HCT116 (cell line): ENCODE results near the gene P2RX1. TPM values are rescaled to one million over a fixed set of nuclear protein-coding genes. Genes with fewer than 3 reads are reported as not detected.

ENCODE experiments used
- ATAC-seq: fragments of 200-7000 bp; cut with Tn5 transposase; 2 replicates; pipeline ENCODE4 v1.9.1; 2020; ENCODE audit warnings: mild to moderate bottlenecking, moderate library complexity
- BruUV-seq: library from RNA; stranded (reverse); fragments of 400-500 nt; replicated peaks from 2 replicates; lab custom pipeline; 2021; lab: Mats Ljungman, UMichigan
- CTCF ChIA-PET: fragments of 300-600 bp; sonication (Branson Sonifier 250); formaldehyde crosslinking; loops from one replicate; lab custom pipeline; 2021; ENCODE audit warnings: antibody characterized with exemption; lab: Charles Lee
- POLR2A ChIA-PET: fragments of 300-600, 350-600 bp; sonication (Branson Sonifier 250); formaldehyde crosslinking; loops from one replicate; lab custom pipeline; 2021; ENCODE audit warnings: antibody characterized with exemption; lab: Charles Lee
- RAD21 ChIA-PET, 2 experiments: fragments of 300-600 bp; sonication (Branson Sonifier 250); formaldehyde crosslinking; loops; one replicate each; lab custom pipeline; 2023; ENCODE audit warnings: low total read pairs in 2 of 2; ENCODE audit not compliant: uncharacterized antibody in 2 of 2, unreplicated experiment in 2 of 2, low non-redundant PET in 1 of 2; lab: Charles Lee
- DNase-seq: peaks from one replicate; pipeline ENCODE4 v3.0.0-alpha.2; 2010; ENCODE audit warnings: low read depth, low spot score
- H2AFZ ChIP-seq: fragments of 200-600 bp; shearing (Covaris generic), sonication (generic); 2 replicates; pipeline ENCODE4 v1.6.1; 2017; ENCODE audit warnings: low read depth, mixed run types, mixed read lengths, antibody characterized with exemption, low read length; ENCODE audit not compliant: poor library complexity, severe bottlenecking
- H3K27ac ChIP-seq: 2 replicates; pipeline ENCODE4 v1.5.1; 2012; ENCODE audit warnings: low read depth, low read length
- H3K27me3 ChIP-seq: fragments of 200-600 bp; sonication (generic); 2 replicates; pipeline ENCODE4 v1.6.1; 2016; ENCODE audit warnings: mixed run types, low read length, mixed read lengths; ENCODE audit not compliant: insufficient read depth
- H3K36me3 ChIP-seq, 2 experiments: fragments of 200-500 bp in 1 of 2; fragments of 200-600 bp in 1 of 2; sonication (Bioruptor generic) in 1 of 2; sonication (generic) in 1 of 2; 2 replicates each; pipeline versions ENCODE4 v1.5.1 to v1.6.1; 2014 to 2016; ENCODE audit warnings: low read length in 2 of 2, inconsistent platforms in 1 of 2, mixed read lengths in 1 of 2, mixed run types in 1 of 2; ENCODE audit not compliant: insufficient read depth in 2 of 2, control insufficient read depth in 1 of 2
- H3K4me1 ChIP-seq, 2 experiments: fragments of 200-600 bp in 1 of 2; sonication (generic) in 1 of 2; 2 replicates each; pipeline versions ENCODE4 v1.5.1 to v1.6.1; 2012 to 2017; ENCODE audit warnings: low read length in 2 of 2, inconsistent platforms in 1 of 2, mild to moderate bottlenecking in 1 of 2, mixed read lengths in 1 of 2, mixed run types in 1 of 2, moderate library complexity in 1 of 2; ENCODE audit not compliant: insufficient read depth in 2 of 2, control insufficient read depth in 1 of 2
- H3K4me2 ChIP-seq: fragments of 200-600 bp; sonication (generic); 2 replicates; pipeline ENCODE4 v1.6.1; 2017; ENCODE audit warnings: mixed run types, low read length, mixed read lengths
- H3K4me3 ChIP-seq, 2 experiments: fragments of 200-600 bp in 1 of 2; sonication (generic) in 1 of 2; replicated peaks in 1 of 2; 2 replicates each; pipeline ENCODE4 v1.5.1; 2011 to 2016; ENCODE audit warnings: low read length in 2 of 2, control low read depth in 1 of 2, low read depth in 1 of 2, mild to moderate bottlenecking in 1 of 2, mixed read lengths in 1 of 2, mixed run types in 1 of 2
- H3K79me2 ChIP-seq: fragments of 200-600 bp; sonication (generic); 2 replicates; pipeline ENCODE4 v1.6.1; 2017; ENCODE audit warnings: mild to moderate bottlenecking, mixed run types, low read length, moderate library complexity, mixed read lengths; ENCODE audit not compliant: insufficient read depth
- H3K9ac ChIP-seq: fragments of 200-600 bp; sonication (generic); 2 replicates; pipeline ENCODE4 v1.6.1; 2016; ENCODE audit warnings: low read length, mixed read lengths
- H3K9me2 ChIP-seq: fragments of 200-600 bp; sonication (generic), shearing (Covaris generic); 2 replicates; pipeline ENCODE4 v1.6.1; 2017; ENCODE audit warnings: mixed run types, mild to moderate bottlenecking, moderate library complexity; ENCODE audit not compliant: insufficient read depth
- H3K9me3 ChIP-seq, 2 experiments: fragments of 200-500 bp in 1 of 2; fragments of 200-600 bp in 1 of 2; sonication (Bioruptor generic) in 1 of 2; sonication (generic) in 1 of 2; 2 replicates each; pipeline ENCODE4 v1.6.1; 2014 to 2017; ENCODE audit warnings: low read length in 2 of 2, mixed read lengths in 2 of 2, inconsistent platforms in 1 of 2, low read depth in 1 of 2, mild to moderate bottlenecking in 1 of 2, mixed run types in 1 of 2, moderate library complexity in 1 of 2; ENCODE audit not compliant: control insufficient read depth in 1 of 2, insufficient read depth in 1 of 2
- H4K20me1 ChIP-seq: fragments of 200-600 bp; sonication (generic), shearing (Covaris generic); 2 replicates; pipeline ENCODE4 v1.6.1; 2017; ENCODE audit warnings: mixed run types, mild to moderate bottlenecking, moderate library complexity; ENCODE audit not compliant: insufficient read depth
- CBX3 ChIP-seq: IDR thresholded peaks from 2 replicates; pipeline ENCODE4 v1.6.1; 2012; ENCODE audit warnings: low read depth
- CEBPB ChIP-seq: IDR thresholded peaks from 2 replicates; pipeline ENCODE4 v1.6.1; 2012; ENCODE audit warnings: low read depth
- ELF1 ChIP-seq: IDR thresholded peaks from 2 replicates; pipeline ENCODE4 v1.6.1; 2012; ENCODE audit warnings: low read depth, borderline replicate concordance
- EZH2 ChIP-seq: fragments of 200-600 bp; sonication (generic); IDR thresholded peaks from 2 replicates; pipeline ENCODE4 v1.6.1; 2017; ENCODE audit warnings: antibody characterized with exemption, mixed run types
- EZH2phosphoT487 ChIP-seq: fragments of 200-600 bp; IDR thresholded peaks from 2 replicates; pipeline ENCODE4 v1.6.1; 2018; ENCODE audit warnings: antibody characterized with exemption, borderline replicate concordance
- FOSL1 ChIP-seq: IDR thresholded peaks from 2 replicates; pipeline ENCODE4 v1.6.1; 2012; ENCODE audit warnings: low read depth
- JUND ChIP-seq: IDR thresholded peaks from 2 replicates; pipeline ENCODE4 v1.6.1; 2012
- POLR2A ChIP-seq: IDR thresholded peaks from 2 replicates; pipeline ENCODE4 v1.7.0; 2011; ENCODE audit warnings: borderline replicate concordance; ENCODE audit not compliant: insufficient read depth, insufficient read length; ENCODE audit errors: extremely low read depth
- POLR2AphosphoS5 ChIP-seq: IDR thresholded peaks from 2 replicates; pipeline ENCODE4 v1.6.1; 2011; ENCODE audit warnings: mild to moderate bottlenecking, low read depth, low read length, moderate library complexity
- RAD21 ChIP-seq: IDR thresholded peaks from 2 replicates; pipeline ENCODE4 v1.6.1; 2012; ENCODE audit warnings: low read depth, mild to moderate bottlenecking
- SIN3A ChIP-seq: IDR thresholded peaks from 2 replicates; pipeline ENCODE4 v1.6.1; 2012; ENCODE audit warnings: low read depth
- SP1 ChIP-seq: IDR thresholded peaks from 2 replicates; pipeline ENCODE4 v1.6.1; 2012; ENCODE audit warnings: low read depth
- SRF ChIP-seq: IDR thresholded peaks from 2 replicates; pipeline ENCODE4 v1.6.1; 2012; ENCODE audit warnings: low read depth
- TCF7L2 ChIP-seq: IDR thresholded peaks from 2 replicates; pipeline ENCODE4 v1.7.0; 2011; ENCODE audit warnings: borderline replicate concordance, inconsistent platforms; ENCODE audit not compliant: insufficient read depth, insufficient read length; ENCODE audit errors: extremely low read depth
- ZNF274 ChIP-seq: fragments of 200-500 bp; sonication (Bioruptor generic); IDR thresholded peaks from 2 replicates; pipeline ENCODE4 v1.6.1; 2014; ENCODE audit warnings: mild to moderate bottlenecking, low read depth, low read length, inconsistent platforms
- intact Hi-C: fragments of 100-400 bp; cut with micrococcal nuclease; formaldehyde crosslinking; loops from 2 replicates; pipeline ENCODE4 v1.10.0; 2022
- total RNA-seq: library from RNA; stranded (reverse); gene quantifications from one replicate; pipeline ENCODE4 v1.2.1, GENCODE V29; 2021; ENCODE audit not compliant: unreplicated experiment
- TF ChIP-seq, protein P1 (sequence below), 3 experiments: fragments of 200-600 bp in 1 of 3; sonication (generic) in 1 of 3; IDR thresholded peaks in 2 of 3; conservative IDR thresholded peaks in 1 of 3; 2 replicates each; pipeline ENCODE4 v1.5.1; 2012 to 2017; ENCODE audit warnings: low read depth in 2 of 3, low read length in 2 of 3, antibody characterized with exemption in 1 of 3, borderline replicate concordance in 1 of 3, control low read depth in 1 of 3, mild to moderate bottlenecking in 1 of 3, mixed read lengths in 1 of 3, mixed run types in 1 of 3, moderate library complexity in 1 of 3; ENCODE audit not compliant: insufficient read depth in 1 of 3
- TF ChIP-seq, protein P2 (sequence below): IDR thresholded peaks from 2 replicates; pipeline ENCODE4 v1.6.1; 2011; ENCODE audit warnings: mild to moderate bottlenecking, low read length, moderate library complexity; ENCODE audit not compliant: insufficient replicate concordance; ENCODE audit errors: extremely low read depth
- TF ChIP-seq, protein P3 (sequence below): IDR thresholded peaks from 2 replicates; pipeline ENCODE4 v1.6.1; 2012

The P2RX1 gene
- total RNA-seq, 1 experiment from 2014 or later, result not detected

DNA sequence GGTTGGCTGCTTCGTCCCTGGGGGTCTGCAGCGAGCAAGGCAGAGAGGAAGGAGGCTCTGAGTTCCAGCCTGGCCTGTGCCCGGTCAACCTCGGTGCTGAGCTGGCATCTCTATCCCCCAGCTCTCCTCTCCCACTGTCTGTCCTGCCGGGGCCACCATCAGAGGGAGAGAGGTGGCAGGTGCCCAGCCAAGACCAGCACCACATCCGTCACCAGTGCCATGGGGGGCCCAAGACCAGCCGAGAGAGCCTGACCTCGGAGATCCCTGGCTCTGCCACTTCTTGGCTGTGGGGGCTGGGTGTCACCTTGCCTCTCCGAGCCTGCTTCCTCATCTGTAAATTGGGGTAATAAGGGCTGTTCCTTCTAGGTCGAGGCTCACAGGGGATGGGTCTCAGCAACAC, 560 bp upstream of the P2RX1 start:
- Histone ChIP-seq H3K4me3 (no peak overlapping the region), H3K79me2 (no peaks in the 10 kb centered on the region), H3K9me2 (no peaks in the 10 kb centered on the region), H4K20me1 (no peaks in the 10 kb centered on the region), H3K4me2 (no peak overlapping the region), H3K27ac (no peak overlapping the region), H3K9ac (no peak overlapping the region), H3K9me3 (no peaks in the 10 kb centered on the region)
- no peak for ATAC-seq
- BruUV-seq, result no TSS peak
- intact Hi-C loops, result no loop called here
- RAD21 ChIA-PET, result no interaction called here
- TF ChIP-seq RAD21, result no peak
- no peak for TF ChIP-seq ZNF274
- no peak for TF ChIP-seq JUND
- TF ChIP-seq, all 23 proteins: peak for 0
- no peak for DNase-seq
- ChIA-PET POLR2A (no interaction called here), CTCF (interaction anchor here (1.0 kb wide), 1 partner anchor 179 kb away, joined by 3 read pairs; no protein-coding TSS in a partner anchor)
- Histone ChIP-seq H2AFZ (no peak overlapping the region), H3K27me3 (no peaks in the 10 kb centered on the region), H3K36me3 (no peaks in the 10 kb centered on the region), H3K4me1 (peaks cover 0 to 8% of the 10 kb centered on the region in 2 experiments; a peak in 2 of 4 replicates)

DNA sequence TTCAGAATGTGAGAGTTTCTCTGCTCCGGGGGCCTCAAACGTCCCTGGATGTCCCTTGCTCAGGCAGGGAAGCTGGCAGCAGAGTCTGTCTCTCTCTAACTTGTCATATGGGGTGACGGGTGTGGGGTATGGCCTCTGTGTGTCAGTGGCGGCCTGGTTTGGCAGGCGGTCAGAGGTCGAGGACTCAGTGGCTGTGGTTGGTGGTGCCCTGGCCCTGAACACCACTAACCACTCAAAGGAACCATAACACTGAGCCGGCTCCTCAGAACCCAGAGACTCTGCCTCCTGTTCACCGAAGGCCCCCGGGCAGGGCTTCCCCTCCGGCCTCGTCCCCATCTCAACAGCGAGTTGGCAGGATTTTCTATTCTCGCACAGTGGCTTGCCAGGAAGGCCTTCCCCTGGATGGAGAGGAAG, 677 bp downstream of the P2RX1 start:
- Histone ChIP-seq H3K79me2 (no peaks in the 10 kb centered on the region), H3K9me2 (no peaks in the 10 kb centered on the region), H4K20me1 (no peaks in the 10 kb centered on the region), H3K4me3 (no peak overlapping the region), H3K4me2 (no peak overlapping the region), H3K27ac (no peak overlapping the region), H3K27me3 (no peaks in the 10 kb centered on the region), H3K36me3 (no peaks in the 10 kb centered on the region), H3K9ac (no peak overlapping the region), H3K9me3 (no peaks in the 10 kb centered on the region), H3K4me1 (peaks cover 0 to 8% of the 10 kb centered on the region in 2 experiments; a peak in 2 of 4 replicates), H2AFZ (no peak overlapping the region)
- BruUV-seq, result no TSS peak
- RAD21 ChIA-PET, result no interaction called here
- CTCF ChIA-PET, result interaction anchor here (1.0 kb wide), 1 partner anchor 178 kb away, joined by 3 read pairs; no protein-coding TSS in a partner anchor
- intact Hi-C loops, result loop anchor here (2.0 kb wide), 1 partner anchor 87 kb away; no protein-coding TSS in a partner anchor
- POLR2A ChIA-PET, result no interaction called here
- DNase-seq (no peak), ATAC-seq (no peak)
- TF ChIP-seq, protein P1, sequence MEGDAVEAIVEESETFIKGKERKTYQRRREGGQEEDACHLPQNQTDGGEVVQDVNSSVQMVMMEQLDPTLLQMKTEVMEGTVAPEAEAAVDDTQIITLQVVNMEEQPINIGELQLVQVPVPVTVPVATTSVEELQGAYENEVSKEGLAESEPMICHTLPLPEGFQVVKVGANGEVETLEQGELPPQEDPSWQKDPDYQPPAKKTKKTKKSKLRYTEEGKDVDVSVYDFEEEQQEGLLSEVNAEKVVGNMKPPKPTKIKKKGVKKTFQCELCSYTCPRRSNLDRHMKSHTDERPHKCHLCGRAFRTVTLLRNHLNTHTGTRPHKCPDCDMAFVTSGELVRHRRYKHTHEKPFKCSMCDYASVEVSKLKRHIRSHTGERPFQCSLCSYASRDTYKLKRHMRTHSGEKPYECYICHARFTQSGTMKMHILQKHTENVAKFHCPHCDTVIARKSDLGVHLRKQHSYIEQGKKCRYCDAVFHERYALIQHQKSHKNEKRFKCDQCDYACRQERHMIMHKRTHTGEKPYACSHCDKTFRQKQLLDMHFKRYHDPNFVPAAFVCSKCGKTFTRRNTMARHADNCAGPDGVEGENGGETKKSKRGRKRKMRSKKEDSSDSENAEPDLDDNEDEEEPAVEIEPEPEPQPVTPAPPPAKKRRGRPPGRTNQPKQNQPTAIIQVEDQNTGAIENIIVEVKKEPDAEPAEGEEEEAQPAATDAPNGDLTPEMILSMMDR (IDR thresholded peaks at IDR 0.05 in 2 of 3, conservative IDR thresholded peaks at IDR 0.05 in 1 of 3; ENCODE audit: borderline replicate concordance in 1 of 3, insufficient read depth in 1 of 3, low read depth in 2 of 3, low read length in 2 of 3), result no peak
- TF ChIP-seq RAD21, result no peak
- no peak for TF ChIP-seq SP1
- no peak for TF ChIP-seq CEBPB
- no peak for TF ChIP-seq ELF1
- TF ChIP-seq POLR2A, result no peak
- TF ChIP-seq SRF, result no peak
- TF ChIP-seq, protein P2, sequence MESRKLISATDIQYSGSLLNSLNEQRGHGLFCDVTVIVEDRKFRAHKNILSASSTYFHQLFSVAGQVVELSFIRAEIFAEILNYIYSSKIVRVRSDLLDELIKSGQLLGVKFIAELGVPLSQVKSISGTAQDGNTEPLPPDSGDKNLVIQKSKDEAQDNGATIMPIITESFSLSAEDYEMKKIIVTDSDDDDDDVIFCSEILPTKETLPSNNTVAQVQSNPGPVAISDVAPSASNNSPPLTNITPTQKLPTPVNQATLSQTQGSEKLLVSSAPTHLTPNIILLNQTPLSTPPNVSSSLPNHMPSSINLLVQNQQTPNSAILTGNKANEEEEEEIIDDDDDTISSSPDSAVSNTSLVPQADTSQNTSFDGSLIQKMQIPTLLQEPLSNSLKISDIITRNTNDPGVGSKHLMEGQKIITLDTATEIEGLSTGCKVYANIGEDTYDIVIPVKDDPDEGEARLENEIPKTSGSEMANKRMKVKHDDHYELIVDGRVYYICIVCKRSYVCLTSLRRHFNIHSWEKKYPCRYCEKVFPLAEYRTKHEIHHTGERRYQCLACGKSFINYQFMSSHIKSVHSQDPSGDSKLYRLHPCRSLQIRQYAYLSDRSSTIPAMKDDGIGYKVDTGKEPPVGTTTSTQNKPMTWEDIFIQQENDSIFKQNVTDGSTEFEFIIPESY, result no peak
- no peak for TF ChIP-seq POLR2AphosphoS5
- TF ChIP-seq EZH2, result no peak
- TF ChIP-seq FOSL1, result no peak
- TF ChIP-seq SIN3A, result no peak
- TF ChIP-seq EZH2phosphoT487, result no peak
- TF ChIP-seq TCF7L2, result no peak
- TF ChIP-seq, protein P3, sequence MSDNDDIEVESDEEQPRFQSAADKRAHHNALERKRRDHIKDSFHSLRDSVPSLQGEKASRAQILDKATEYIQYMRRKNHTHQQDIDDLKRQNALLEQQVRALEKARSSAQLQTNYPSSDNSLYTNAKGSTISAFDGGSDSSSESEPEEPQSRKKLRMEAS, result no peak
- TF ChIP-seq CBX3, result no peak
- no peak for TF ChIP-seq ZNF274
